OCI-LY3 (cell line): Measurements from ENCODE around the gene MACROD2.

Experiments used
- H2AFZ ChIP-seq: fragments of 200-600, 300-600 bp; shearing (Covaris generic); 2 replicates; pipeline ENCODE4 v1.6.0; 2014; ENCODE audit warnings: antibody characterized with exemption, low read depth, low read length
- H3K27ac ChIP-seq: fragments of 200-600, 300-600 bp; sonication (generic); 2 replicates; pipeline ENCODE4 v1.5.1; 2014; ENCODE audit warnings: mild to moderate bottlenecking, low read length, moderate library complexity, mixed read lengths
- H3K27me3 ChIP-seq: fragments of 200-600, 300-600 bp; sonication (generic); 2 replicates; pipeline ENCODE4 v1.6.1; 2014; ENCODE audit warnings: low read depth, low read length, mixed read lengths
- H3K36me3 ChIP-seq: fragments of 200-600, 300-600 bp; sonication (generic); replicated peaks from 2 replicates; pipeline ENCODE3; 2014; ENCODE audit warnings: low read depth, low read length, mixed read lengths
- H3K4me1 ChIP-seq: fragments of 300-600, 200-600 bp; sonication (generic); 2 replicates; pipeline ENCODE4 v1.6.1; 2014; ENCODE audit warnings: low read length, mixed read lengths
- H3K4me2 ChIP-seq: fragments of 200-600, 300-600 bp; sonication (generic); 2 replicates; pipeline ENCODE4 v1.6.1; 2014; ENCODE audit warnings: low read length, mixed read lengths
- H3K4me3 ChIP-seq: fragments of 300-600, 200-600 bp; sonication (generic); 2 replicates; pipeline ENCODE4 v1.5.1; 2014; ENCODE audit warnings: antibody characterized with exemption, mild to moderate bottlenecking, low read length, moderate library complexity
- H3K79me2 ChIP-seq: fragments of 300-600, 200-600 bp; shearing (Covaris generic); 2 replicates; pipeline ENCODE4 v1.6.1; 2014; ENCODE audit warnings: mild to moderate bottlenecking, low read length, mixed read lengths
- H3K9ac ChIP-seq: fragments of 300-600, 200-600 bp; shearing (Covaris generic); 2 replicates; pipeline ENCODE4 v1.6.0; 2014; ENCODE audit warnings: mild to moderate bottlenecking, low read length, moderate library complexity
- H3K9me3 ChIP-seq: fragments of 200-600, 300-600 bp; shearing (Covaris generic); 2 replicates; pipeline ENCODE4 v1.6.1; 2014; ENCODE audit warnings: low read length, mixed read lengths; ENCODE audit not compliant: insufficient read depth
- H4K20me1 ChIP-seq: fragments of 200-600, 300-600 bp; sonication (generic); 2 replicates; pipeline ENCODE4 v1.6.1; 2016; ENCODE audit warnings: low read length, mixed read lengths; ENCODE audit not compliant: insufficient read depth
- CTCF ChIP-seq: fragments of 200-600, 300-600 bp; sonication (generic); IDR thresholded peaks from 2 replicates; pipeline ENCODE4 v1.5.1; 2014; ENCODE audit warnings: antibody characterized with exemption, low read length, low read depth
- EZH2phosphoT487 ChIP-seq: fragments of 200-600 bp; shearing (Covaris generic); IDR thresholded peaks from 2 replicates; pipeline ENCODE4 v1.6.1; 2018; ENCODE audit warnings: antibody characterized with exemption, mixed run types, low read depth

MACROD2 gene

GRCh38 chr20:16097788-16098187, 2102.5 kb downstream of the MACROD2 start:
- Histone ChIP-seq H3K9ac (no peak overlapping the region), H3K79me2 (no peaks in the 10 kb centered on the region), H3K27me3 (no peaks in the 10 kb centered on the region), H3K27ac (no peak overlapping the region), H3K36me3 (no peaks in the 10 kb centered on the region), H3K4me3 (no peak overlapping the region), H3K9me3 (no peaks in the 10 kb centered on the region), H4K20me1 (no peaks in the 10 kb centered on the region), H3K4me1 (no peaks in the 10 kb centered on the region), H2AFZ (no peak overlapping the region), H3K4me2 (no peak overlapping the region)
- TF ChIP-seq EZH2phosphoT487 (no peak), CTCF (no peak)

GRCh38 chr20:16098890-16099639, 2103.7 kb downstream of the MACROD2 start:
- no peaks in the 10 kb centered on the region for H3K79me2 ChIP-seq
- H3K9me3 ChIP-seq = no peaks in the 10 kb centered on the region
- H3K27ac ChIP-seq = no peak overlapping the region
- TF ChIP-seq EZH2phosphoT487 (no peak), CTCF (no peak)
- H2AFZ ChIP-seq = no peak overlapping the region
- no peak overlapping the region for H3K4me2 ChIP-seq
- no peaks in the 10 kb centered on the region for H3K27me3 ChIP-seq
- no peaks in the 10 kb centered on the region for H3K4me1 ChIP-seq
- H3K9ac ChIP-seq = no peak overlapping the region
- no peak overlapping the region for H3K4me3 ChIP-seq
- H3K36me3 ChIP-seq = no peaks in the 10 kb centered on the region
- H4K20me1 ChIP-seq = no peaks in the 10 kb centered on the region

- Histone ChIP-seq H3K4me2 (no peak overlapping the region), H2AFZ (no peak overlapping the region), H3K36me3 (no peaks in the 10 kb centered on the region), H3K4me1 (no peaks in the 10 kb centered on the region), H3K9me3 (no peaks in the 10 kb centered on the region), H3K27ac (no peak overlapping the region), H4K20me1 (no peaks in the 10 kb centered on the region), H3K27me3 (no peaks in the 10 kb centered on the region), H3K79me2 (no peaks in the 10 kb centered on the region), H3K4me3 (no peak overlapping the region), H3K9ac (no peak overlapping the region)
- TF ChIP-seq EZH2phosphoT487 = no peak
- no peak for TF ChIP-seq CTCF
Measured at GRCh38 chr20:16100111-16100510, 2104.8 kb downstream of the MACROD2 start.

GRCh38 chr20:16100767-16101166, 2105.5 kb downstream of the MACROD2 start:
- peaks cover 2% of the 10 kb centered on the region for H3K36me3 ChIP-seq
- H3K9ac ChIP-seq = no peak overlapping the region
- no peak overlapping the region for H3K27ac ChIP-seq
- H2AFZ ChIP-seq = no peak overlapping the region
- no peaks in the 10 kb centered on the region for H3K27me3 ChIP-seq
- no peaks in the 10 kb centered on the region for H4K20me1 ChIP-seq
- no peak overlapping the region for H3K4me3 ChIP-seq
- H3K79me2 ChIP-seq = no peaks in the 10 kb centered on the region
- no peak for TF ChIP-seq EZH2phosphoT487
- TF ChIP-seq CTCF = no peak
- no peaks in the 10 kb centered on the region for H3K9me3 ChIP-seq
- H3K4me2 ChIP-seq = no peak overlapping the region
- no peaks in the 10 kb centered on the region for H3K4me1 ChIP-seq
